ENCODE results near the gene ADGRA1.

The ADGRA1 gene

DNA sequence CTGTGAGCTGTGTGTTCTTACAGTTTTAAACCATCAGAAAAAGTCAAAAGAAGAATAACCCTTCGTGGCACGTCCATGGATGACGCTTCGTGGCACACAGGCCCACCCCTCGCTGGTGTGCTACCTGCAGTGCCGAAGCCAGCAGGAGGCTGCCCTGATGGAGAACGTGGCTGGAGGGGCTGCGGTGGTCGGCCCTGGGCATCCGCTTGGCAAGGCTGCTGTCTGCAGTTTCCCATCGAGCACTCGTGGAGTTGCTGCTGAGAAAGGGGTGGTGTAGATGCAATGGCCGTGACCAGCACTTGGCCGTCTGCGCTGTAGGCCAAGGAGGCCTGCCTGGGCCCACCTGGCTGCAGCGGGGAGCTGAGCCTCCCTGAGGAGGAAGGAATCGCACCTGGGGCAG, 3.2 kb upstream of the ADGRA1 start:
- TF ChIP-seq FOXM1 (IDR thresholded peaks at IDR 0.05; ENCODE audit: borderline replicate concordance) (no peak), CTBP1 (IDR thresholded peaks at IDR 0.05; ENCODE audit: borderline replicate concordance) (no peak), HDGF (IDR thresholded peaks at IDR 0.05; ENCODE audit: borderline replicate concordance) (no peak)
- ChIA-PET POLR2A (no interaction called here), CTCF (no interaction called here)
- no peak for DNase-seq (ENCODE audit: extremely low spot score)

GRCh38 chr10:133085251-133086125, 2.2 kb upstream of the ADGRA1 start:
- no peak for DNase-seq (ENCODE audit: extremely low spot score)
- no peak for TF ChIP-seq L3MBTL2 (conservative IDR thresholded peaks at IDR 0.05)
- no peak for TF ChIP-seq FOXK2 (IDR thresholded peaks at IDR 0.05)
- no peak for TF ChIP-seq TARDBP (IDR thresholded peaks at IDR 0.05)
- TF ChIP-seq CTBP1 (IDR thresholded peaks at IDR 0.05; ENCODE audit: borderline replicate concordance): no peak
- TF ChIP-seq HDGF (IDR thresholded peaks at IDR 0.05; ENCODE audit: borderline replicate concordance): no peak
- TF ChIP-seq FOXA1 (IDR thresholded peaks at IDR 0.05): no peak
- TF ChIP-seq SUZ12 (IDR thresholded peaks at IDR 0.05): no peak
- no peak for TF ChIP-seq ZNF384 (IDR thresholded peaks at IDR 0.05)
- TF ChIP-seq FOXM1 (IDR thresholded peaks at IDR 0.05; ENCODE audit: borderline replicate concordance): no peak
- no peak for TF ChIP-seq SP1 (IDR thresholded peaks at IDR 0.05)
- no peak for TF ChIP-seq BHLHE40 (IDR thresholded peaks at IDR 0.05; ENCODE audit: borderline replicate concordance)
- TF ChIP-seq LEF1 (IDR thresholded peaks at IDR 0.05; ENCODE audit: borderline replicate concordance): no peak
- CTCF ChIA-PET: no interaction called here
- POLR2A ChIA-PET: no interaction called here

DNA sequence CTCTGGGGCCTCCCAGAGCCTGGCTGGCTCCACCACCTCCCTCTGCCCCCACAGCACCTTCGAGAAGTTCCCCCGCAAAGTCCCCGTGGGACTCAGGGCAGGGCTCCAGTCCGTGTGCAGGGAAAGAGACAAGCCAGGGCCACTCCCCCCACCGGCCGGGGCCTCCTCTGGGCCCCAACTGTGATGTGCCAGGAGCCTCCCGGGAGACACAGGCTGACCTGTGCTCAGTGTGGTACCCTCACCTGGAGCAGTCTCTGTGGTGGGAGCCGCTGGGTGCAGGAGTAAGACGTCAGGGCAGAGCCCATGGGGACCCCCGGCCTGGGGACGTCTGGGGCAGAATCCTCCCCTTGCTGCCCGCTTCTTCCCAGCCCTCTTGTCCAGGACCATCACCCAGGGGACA, 1.5 kb upstream of the ADGRA1 start:
- ChIA-PET CTCF (no interaction called here), POLR2A (no interaction called here)
- TF ChIP-seq NFRKB (IDR thresholded peaks at IDR 0.05): no peak
- TF ChIP-seq FOXA1 (IDR thresholded peaks at IDR 0.05): no peak
- no peak for TF ChIP-seq ELF4 (IDR thresholded peaks at IDR 0.05)
- no peak for TF ChIP-seq PKNOX1 (IDR thresholded peaks at IDR 0.05)
- DNase-seq (ENCODE audit: extremely low spot score): no peak

DNA sequence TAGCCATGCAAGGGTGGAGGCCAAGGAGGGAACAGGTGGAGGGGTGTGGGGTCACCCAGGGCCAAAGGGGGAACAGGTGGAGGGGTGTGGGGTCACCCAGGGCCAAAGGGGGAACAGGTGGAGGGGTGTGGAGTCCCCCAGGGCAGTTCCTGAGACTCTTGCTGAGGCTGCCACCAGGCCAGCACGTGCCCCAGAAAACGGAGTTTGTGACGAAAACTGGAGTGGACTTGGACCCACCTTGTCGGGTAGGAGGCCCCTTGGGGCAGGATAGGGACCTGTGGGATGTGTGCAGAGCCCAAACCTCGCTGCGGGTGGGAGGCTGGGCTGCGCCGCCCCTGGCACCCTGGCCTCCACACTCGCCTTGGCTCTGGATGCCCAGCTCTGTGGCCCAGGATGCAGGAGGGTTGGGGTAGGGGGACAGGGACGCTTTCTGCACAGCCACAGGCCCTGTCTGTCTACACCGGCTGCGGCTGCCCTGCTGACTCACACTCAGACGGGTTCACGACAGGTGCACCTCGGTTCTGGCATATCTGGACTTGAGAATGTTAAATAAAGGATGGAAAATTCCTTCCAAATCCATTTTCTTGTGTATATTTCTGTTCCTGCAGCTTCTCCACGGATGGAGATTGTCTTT, 562 bp upstream of the ADGRA1 start:
- TF ChIP-seq PKNOX1 (IDR thresholded peaks at IDR 0.05): no peak
- no peak for TF ChIP-seq ZNF384 (IDR thresholded peaks at IDR 0.05)
- TF ChIP-seq NFRKB (IDR thresholded peaks at IDR 0.05): no peak
- no peak for TF ChIP-seq SP1 (IDR thresholded peaks at IDR 0.05)
- no peak for TF ChIP-seq BHLHE40 (IDR thresholded peaks at IDR 0.05; ENCODE audit: borderline replicate concordance)
- TF ChIP-seq ELF4 (IDR thresholded peaks at IDR 0.05): no peak
- TF ChIP-seq FOXM1 (IDR thresholded peaks at IDR 0.05; ENCODE audit: borderline replicate concordance): no peak
- TF ChIP-seq FOXA1 (IDR thresholded peaks at IDR 0.05): no peak
- no peak for TF ChIP-seq LEF1 (IDR thresholded peaks at IDR 0.05; ENCODE audit: borderline replicate concordance)
- TF ChIP-seq TARDBP (IDR thresholded peaks at IDR 0.05): no peak
- no peak for TF ChIP-seq L3MBTL2 (conservative IDR thresholded peaks at IDR 0.05)
- no peak for TF ChIP-seq SUZ12 (IDR thresholded peaks at IDR 0.05)
- no peak for TF ChIP-seq ARNT (IDR thresholded peaks at IDR 0.05)
- TF ChIP-seq CTBP1 (IDR thresholded peaks at IDR 0.05; ENCODE audit: borderline replicate concordance): no peak
- no peak for TF ChIP-seq HDGF (IDR thresholded peaks at IDR 0.05; ENCODE audit: borderline replicate concordance)
- no peak for TF ChIP-seq FOXK2 (IDR thresholded peaks at IDR 0.05)
- ChIA-PET CTCF (no interaction called here), POLR2A (no interaction called here)
- DNase-seq (ENCODE audit: extremely low spot score): no peak

DNA sequence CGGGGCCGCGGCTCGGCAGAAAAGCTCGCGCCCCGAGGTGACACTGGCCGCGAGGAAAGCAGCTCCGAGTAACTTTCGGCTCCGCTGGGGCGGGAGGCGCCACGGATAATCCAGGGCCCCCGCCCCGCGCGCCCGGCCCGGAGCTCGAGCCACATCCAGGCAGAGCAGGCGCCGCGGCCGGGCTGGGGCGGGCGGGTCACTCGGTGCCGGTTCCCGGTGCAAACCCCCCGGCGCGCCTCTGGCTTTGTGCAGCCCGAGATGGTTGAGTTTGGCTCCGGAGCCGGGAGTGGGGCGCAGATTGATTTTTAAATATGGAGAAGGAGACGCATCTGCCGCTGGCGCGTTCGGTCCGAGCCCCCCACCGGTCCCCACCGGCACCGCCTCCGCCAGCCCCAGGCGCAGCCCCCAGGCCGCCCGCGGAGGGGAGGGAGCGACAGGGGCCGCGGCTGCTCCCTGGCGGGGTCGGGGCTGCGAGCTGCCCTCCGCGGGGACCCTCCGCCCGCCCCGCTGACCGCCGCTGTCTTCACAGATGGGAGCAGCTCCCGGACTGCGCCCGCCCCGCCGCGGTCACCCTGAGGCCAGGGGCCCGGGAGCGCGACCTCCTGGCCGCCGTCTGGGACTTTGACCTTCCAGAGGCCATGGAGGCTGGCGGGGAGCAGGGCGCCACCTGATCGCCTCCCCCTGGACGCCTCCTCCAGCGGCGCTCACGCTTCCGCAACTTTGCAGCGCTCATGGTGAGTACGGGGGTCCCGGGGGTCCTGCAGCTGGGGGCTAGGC, 643 bp downstream of the ADGRA1 start:
- no peak for DNase-seq (ENCODE audit: extremely low spot score)
- ChIA-PET POLR2A (no interaction called here), CTCF (no interaction called here)
- TF ChIP-seq LEF1 (IDR thresholded peaks at IDR 0.05; ENCODE audit: borderline replicate concordance): no peak
- TF ChIP-seq FOXK2 (IDR thresholded peaks at IDR 0.05): no peak
- no peak for TF ChIP-seq SUZ12 (IDR thresholded peaks at IDR 0.05)
- TF ChIP-seq NFRKB (IDR thresholded peaks at IDR 0.05): no peak
- TF ChIP-seq ELF4 (IDR thresholded peaks at IDR 0.05): no peak
- TF ChIP-seq ZNF384 (IDR thresholded peaks at IDR 0.05): no peak
- no peak for TF ChIP-seq CTBP1 (IDR thresholded peaks at IDR 0.05; ENCODE audit: borderline replicate concordance)
- no peak for TF ChIP-seq PKNOX1 (IDR thresholded peaks at IDR 0.05)
- TF ChIP-seq FOXM1 (IDR thresholded peaks at IDR 0.05; ENCODE audit: borderline replicate concordance): no peak
- TF ChIP-seq BHLHE40 (IDR thresholded peaks at IDR 0.05; ENCODE audit: borderline replicate concordance): no peak

Measured in HEK293T (cell line).